Measurements from ENCODE around the gene ENPP3.

GRCh38 chr6:131651782-131652181 is 14.7 kb downstream of the ENPP3 start:
- TF ChIP-seq, protein P1, sequence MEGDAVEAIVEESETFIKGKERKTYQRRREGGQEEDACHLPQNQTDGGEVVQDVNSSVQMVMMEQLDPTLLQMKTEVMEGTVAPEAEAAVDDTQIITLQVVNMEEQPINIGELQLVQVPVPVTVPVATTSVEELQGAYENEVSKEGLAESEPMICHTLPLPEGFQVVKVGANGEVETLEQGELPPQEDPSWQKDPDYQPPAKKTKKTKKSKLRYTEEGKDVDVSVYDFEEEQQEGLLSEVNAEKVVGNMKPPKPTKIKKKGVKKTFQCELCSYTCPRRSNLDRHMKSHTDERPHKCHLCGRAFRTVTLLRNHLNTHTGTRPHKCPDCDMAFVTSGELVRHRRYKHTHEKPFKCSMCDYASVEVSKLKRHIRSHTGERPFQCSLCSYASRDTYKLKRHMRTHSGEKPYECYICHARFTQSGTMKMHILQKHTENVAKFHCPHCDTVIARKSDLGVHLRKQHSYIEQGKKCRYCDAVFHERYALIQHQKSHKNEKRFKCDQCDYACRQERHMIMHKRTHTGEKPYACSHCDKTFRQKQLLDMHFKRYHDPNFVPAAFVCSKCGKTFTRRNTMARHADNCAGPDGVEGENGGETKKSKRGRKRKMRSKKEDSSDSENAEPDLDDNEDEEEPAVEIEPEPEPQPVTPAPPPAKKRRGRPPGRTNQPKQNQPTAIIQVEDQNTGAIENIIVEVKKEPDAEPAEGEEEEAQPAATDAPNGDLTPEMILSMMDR (IDR thresholded peaks at IDR 0.05; ENCODE audit: borderline replicate concordance, extremely low read depth, low read length, poor library complexity, severe bottlenecking), result no peak
- TF ChIP-seq EZH2 (IDR thresholded peaks at IDR 0.05; ENCODE audit: borderline replicate concordance, low read depth, low read length, severe bottlenecking), result no peak

Measured in DND-41 (cell line).